ENCODE results near the gene VAMP1. TPM values are rescaled to one million over a fixed set of nuclear protein-coding genes. Genes with fewer than 3 reads are reported as not detected.
A peak's percentile ranks its signal among the peaks of the same experiment; 100 is the strongest.

Gene VAMP1
- total and polyA plus RNA-seq, 2 of the 8 experiments (the other 6 are each of a cell fraction or from before 2014, with no cell fraction given) = 10.8 to 23.1 TPM

- peak overlapping the region; percentile 65; the same call in 1 of the 2 replicates for H2BK15ac ChIP-seq (ENCODE audit: low read length)
- peak overlapping the region; percentile 81 for H4K5ac ChIP-seq (ENCODE audit: insufficient read length, low read depth, low read length)
- peak overlapping the region; percentile 3 for H3K56ac ChIP-seq (replicated peaks; ENCODE audit: insufficient read length, low read depth, low read length)
- CTCF ChIA-PET (ENCODE audit: partially characterized antibody) = interaction anchor here (0.6 to 4.4 kb wide), 8 partner anchors 9 to 128 kb away, joined by 3 to 36 read pairs (median 4); no protein-coding TSS in a partner anchor
- H3K4me1 ChIP-seq (replicated peaks in 1 of 4; ENCODE audit: control insufficient read depth in 3 of 4, insufficient read depth in 4 of 4, low read length in 3 of 4) = peaks cover 23 to 36% (median 31%) of the 10 kb centered on the region in 4 experiments
- peak overlapping the region; percentile 96 for H4K91ac ChIP-seq (replicated peaks; ENCODE audit: insufficient read length, low read length)
- H2BK12ac ChIP-seq (ENCODE audit: low read depth, low read length) = peak overlapping the region; percentile 91
- no peak overlapping the region for H2AK5ac ChIP-seq (ENCODE audit: low read depth, low read length)
- H3K23me2 ChIP-seq (ENCODE audit: low read depth, low read length) = no peaks in the 10 kb centered on the region; the same call in 1 of the 2 replicates
- H3K9me3 ChIP-seq (ENCODE audit: insufficient read depth in 2 of 2, low read depth in 1 of 2, low read length in 1 of 2) = no peaks in the 10 kb centered on the region
- peak overlapping the region; percentile 78 for H3K27ac ChIP-seq (ENCODE audit: low read depth, low read length)
- no peaks in the 10 kb centered on the region for H4K20me1 ChIP-seq (replicated peaks in 1 of 2; ENCODE audit: control insufficient read depth in 1 of 2, insufficient read depth in 2 of 2, low read length in 2 of 2)
- DNase-seq (ENCODE audit: low read depth in 1 of 2, low spot score in 2 of 2) (no peak), FAIRE-seq (no peak)
- H3K79me1 ChIP-seq (ENCODE audit: low read depth, low read length) = no peaks in the 10 kb centered on the region
- no peak overlapping the region for H3K23ac ChIP-seq (ENCODE audit: insufficient read length)
- H3K4ac ChIP-seq (replicated peaks; ENCODE audit: insufficient read length, low read depth, low read length) = no peak overlapping the region
- H3K4me2 ChIP-seq (ENCODE audit: insufficient read depth in 1 of 2, low read depth in 2 of 2, low read length in 2 of 2) = peak overlapping the region; percentile 62 to 67
- peak overlapping the region; percentile 93 for H2BK20ac ChIP-seq (ENCODE audit: low read length)
- peak overlapping the region in 3 of 4 experiments; percentile 7 to 42 (median 27); a peak in 4 of 8 replicates for H3K4me3 ChIP-seq (ENCODE audit: extremely low read depth in 1 of 4, insufficient read depth in 2 of 4, low read depth in 3 of 4, low read length in 4 of 4)
- WGBS, 2 experiments (ENCODE audit: extremely low coverage in 1 of 2, insufficient coverage in 1 of 2, insufficient read length in 1 of 2, insufficient replicate concordance in 2 of 2, low coverage in 1 of 2, low lambda C conversion rate in 2 of 2, missing lambda C conversion rate in 1 of 2) = 31% methylated on average over 9 of the region's 11 CpGs; no CpG with 5 or more reads in 1 of the 2 experiments
- peak overlapping the region; percentile 88 for H2BK5ac ChIP-seq (ENCODE audit: low read depth, low read length)
- H2BK120ac ChIP-seq (replicated peaks; ENCODE audit: low read depth, low read length) = no peak overlapping the region
- peak overlapping the region in 2 of 4 experiments; percentile 1 to 55; a peak in 4 of 7 replicates for H3K9ac ChIP-seq (replicated peaks in 1 of 4; ENCODE audit: extremely low read depth in 1 of 4, low read depth in 3 of 4, low read length in 3 of 4)
- no peaks in the 10 kb centered on the region for H3K79me2 ChIP-seq (ENCODE audit: control insufficient read depth in 1 of 2, insufficient read depth in 2 of 2, low read length in 2 of 2)
- no peak overlapping the region for H2AFZ ChIP-seq (ENCODE audit: low read length)
- POLR2A ChIA-PET (ENCODE audit: partially characterized antibody) = interaction anchor here (0.7 to 4.9 kb wide), 20 partner anchors 8 to 131 kb away, joined by 3 to 41 read pairs (median 6); partner anchors contain the start of genes CD27, GAPDH, LTBR and MRPL51
- H3K27me3 ChIP-seq (replicated peaks in 1 of 4; ENCODE audit: control insufficient read depth in 3 of 4, extremely low read depth in 1 of 4, insufficient read depth in 3 of 4, low read length in 3 of 4) = no peaks in the 10 kb centered on the region
- H3K36me3 ChIP-seq (ENCODE audit: control insufficient read depth in 2 of 4, insufficient read depth in 4 of 4, low read length in 3 of 4) = no peaks in the 10 kb centered on the region
- H4K8ac ChIP-seq (ENCODE audit: extremely low read depth, insufficient read depth, low read length) = peak overlapping the region; percentile 93; the same call in 1 of the 2 replicates
- H3K18ac ChIP-seq (ENCODE audit: extremely low read depth, low read length) = peak overlapping the region; percentile 96
- no peak overlapping the region for H3K14ac ChIP-seq (ENCODE audit: insufficient read length)
- TF ChIP-seq ASH2L (IDR thresholded peaks at IDR 0.05; ENCODE audit: low read length) (peak; percentile 83), ATF3 (IDR thresholded peaks at IDR 0.05; ENCODE audit: insufficient read depth, low read depth, low read length) (no peak), TAF1 (IDR thresholded peaks at IDR 0.05; ENCODE audit: low read depth, low read length) (0 out of 2 replicates have a peak, but pooled peaks have one; percentile 19), SP1 (IDR thresholded peaks at IDR 0.05; ENCODE audit: low read depth, low read length) (peak; percentile 47), RAD21 (IDR thresholded peaks at IDR 0.05 in 1 of 2, conservative IDR thresholded peaks at IDR 0.05 in 1 of 2; ENCODE audit: low read depth in 2 of 2, low read length in 2 of 2) (0 out of 4 replicates have a peak, but pooled peaks of 1 of the 2 experiments have one; percentile 1), SP4 (IDR thresholded peaks at IDR 0.05; ENCODE audit: low read length) (no peak), CTBP2 (IDR thresholded peaks at IDR 0.05; ENCODE audit: borderline replicate concordance, insufficient read depth, insufficient read length, low read length) (peak; percentile 55), CHD2 (IDR thresholded peaks at IDR 0.05; ENCODE audit: low read length) (peak; percentile 59; the same call in 1 of the 2 replicates), RBBP5 (IDR thresholded peaks at IDR 0.05; ENCODE audit: borderline replicate concordance, low read depth, low read length) (0 out of 2 replicates have a peak, but pooled peaks have one; percentile 87), PHF8 (conservative IDR thresholded peaks at IDR 0.05; ENCODE audit: low read depth, low read length) (0 out of 2 replicates have a peak, but pooled peaks have one; percentile 24), NANOG (IDR thresholded peaks at IDR 0.05; ENCODE audit: insufficient read depth, low read depth, low read length, poor library complexity, severe bottlenecking) (no peak)
Observed at GRCh38 chr12:6450869-6451347, 19.6 kb downstream of the VAMP1 start.

Data from H1 (cell line).